Effector memory CD4-positive, alpha-beta T cell (primary cell): Measurements from ENCODE around the gene NCK1.
"Not testable (repeated sequence)": the region's sequence is repeated elsewhere in the genome, so short reads cannot be mapped to it uniquely, and the experiment has no call there.

Experiments used
- DNase-seq, 3 donors: peaks; one replicate each; pipeline ENCODE4 v3.0.0-alpha.2; 2020
- H3K27ac ChIP-seq: 2 replicates; pipeline ENCODE4 v1.7.0; 2013; ENCODE audit warnings: mild to moderate bottlenecking, low read length, moderate library complexity; ENCODE audit not compliant: insufficient read depth, poor library complexity, severe bottlenecking
- H3K27me3 ChIP-seq: replicated peaks from 2 replicates; pipeline ENCODE4 v1.7.0; 2013; ENCODE audit warnings: mild to moderate bottlenecking, low read length; ENCODE audit not compliant: insufficient read depth, control insufficient read depth, poor library complexity, severe bottlenecking
- H3K36me3 ChIP-seq: 2 replicates; pipeline ENCODE4 v1.7.0; 2013; ENCODE audit warnings: mild to moderate bottlenecking, low read length, moderate library complexity; ENCODE audit not compliant: control insufficient read depth, insufficient read depth
- H3K4me1 ChIP-seq: 2 replicates; pipeline ENCODE4 v1.7.0; 2013; ENCODE audit warnings: low read length, mild to moderate bottlenecking; ENCODE audit not compliant: control insufficient read depth, insufficient read depth, poor library complexity, severe bottlenecking
- H3K4me3 ChIP-seq: 2 replicates; pipeline ENCODE4 v1.7.0; 2013; ENCODE audit warnings: low read length, low read depth, mild to moderate bottlenecking; ENCODE audit not compliant: insufficient read depth, poor library complexity, severe bottlenecking
- H3K9me3 ChIP-seq: 2 replicates; pipeline ENCODE4 v1.7.0; 2013; ENCODE audit warnings: mild to moderate bottlenecking, low read length, moderate library complexity; ENCODE audit not compliant: control insufficient read depth

NCK1 gene

GRCh38 chr3:136862617-136863322 lies 762 bp downstream of the NCK1 start:
- Histone ChIP-seq H3K4me3 (peak overlapping the region; percentile 78), H3K27me3 (no peaks in the 10 kb centered on the region), H3K27ac (peak overlapping the region; percentile 88), H3K36me3 (no peaks in the 10 kb centered on the region), H3K9me3 (no peaks in the 10 kb centered on the region), H3K4me1 (peaks cover 10% of the 10 kb centered on the region)
- peak; percentile 21 to 27 (median 26) for DNase-seq

- Histone ChIP-seq H3K4me3 (no peak overlapping the region), H3K27ac (no peak overlapping the region), H3K27me3 (no peaks in the 10 kb centered on the region), H3K36me3 (peaks cover 12% of the 10 kb centered on the region), H3K9me3 (no peaks in the 10 kb centered on the region), H3K4me1 (peaks cover 2% of the 10 kb centered on the region)
- no peak for DNase-seq
These were observed 7.3 kb downstream of the NCK1 start for GRCh38 chr3:136869282-136869681.

GRCh38 chr3:136872258-136872657 lies 10.2 kb downstream of the NCK1 start:
- H3K9me3 ChIP-seq, H3K27me3 ChIP-seq, DNase-seq, H3K4me1 ChIP-seq, H3K27ac ChIP-seq, H3K4me3 ChIP-seq: not testable (repeated sequence)
- H3K36me3 ChIP-seq = peaks cover 12% of the 10 kb centered on the region

GRCh38 chr3:136879510-136879909 lies 17.5 kb downstream of the NCK1 start:
- H3K36me3 ChIP-seq, DNase-seq, H3K9me3 ChIP-seq, H3K27ac ChIP-seq, H3K27me3 ChIP-seq, H3K4me1 ChIP-seq, H3K4me3 ChIP-seq: not testable (repeated sequence)

- Histone ChIP-seq H3K4me3 (no peak overlapping the region), H3K36me3 (no peaks in the 10 kb centered on the region), H3K27me3 (no peaks in the 10 kb centered on the region), H3K4me1 (peaks cover 23% of the 10 kb centered on the region), H3K9me3 (no peaks in the 10 kb centered on the region), H3K27ac (no peak overlapping the region)
- DNase-seq = no peak
These were observed 20.6 kb downstream of the NCK1 start for GRCh38 chr3:136882571-136882970.

- Histone ChIP-seq H3K4me1 (peaks cover 24% of the 10 kb centered on the region), H3K4me3 (no peak overlapping the region), H3K27ac (no peak overlapping the region), H3K9me3 (no peaks in the 10 kb centered on the region), H3K36me3 (no peaks in the 10 kb centered on the region), H3K27me3 (no peaks in the 10 kb centered on the region)
- DNase-seq = no peak
These were observed 22.1 kb downstream of the NCK1 start for GRCh38 chr3:136883967-136884720.

- Histone ChIP-seq H3K27me3 (no peaks in the 10 kb centered on the region), H3K9me3 (no peaks in the 10 kb centered on the region), H3K4me3 (peak overlapping the region; percentile 21), H3K27ac (peak overlapping the region; percentile 50), H3K36me3 (no peaks in the 10 kb centered on the region), H3K4me1 (peaks cover 24% of the 10 kb centered on the region)
- no peak for DNase-seq
These were observed 23.6 kb downstream of the NCK1 start for GRCh38 chr3:136885357-136886213.

GRCh38 chr3:136889947-136890346 lies 27.9 kb downstream of the NCK1 start:
- H3K4me1 ChIP-seq = peaks cover 26% of the 10 kb centered on the region
- H3K27me3 ChIP-seq = no peaks in the 10 kb centered on the region
- DNase-seq = no peak
- H3K27ac ChIP-seq = no peak overlapping the region
- H3K9me3 ChIP-seq = no peaks in the 10 kb centered on the region
- H3K36me3 ChIP-seq = no peaks in the 10 kb centered on the region
- H3K4me3 ChIP-seq = no peak overlapping the region

GRCh38 chr3:136891934-136892855 lies 30.2 kb downstream of the NCK1 start:
- no peak overlapping the region for H3K27ac ChIP-seq

More at GRCh38 chr3:136891934-136892855, 30.2 kb downstream of the NCK1 start:
- Histone ChIP-seq H3K27me3 (no peaks in the 10 kb centered on the region), H3K36me3 (no peaks in the 10 kb centered on the region), H3K9me3 (no peaks in the 10 kb centered on the region), H3K4me3 (no peak overlapping the region), H3K4me1 (peaks cover 12% of the 10 kb centered on the region)
- no peak for DNase-seq
